Measurements from ENCODE around the gene OR51E1.

Gene OR51E1

DNA sequence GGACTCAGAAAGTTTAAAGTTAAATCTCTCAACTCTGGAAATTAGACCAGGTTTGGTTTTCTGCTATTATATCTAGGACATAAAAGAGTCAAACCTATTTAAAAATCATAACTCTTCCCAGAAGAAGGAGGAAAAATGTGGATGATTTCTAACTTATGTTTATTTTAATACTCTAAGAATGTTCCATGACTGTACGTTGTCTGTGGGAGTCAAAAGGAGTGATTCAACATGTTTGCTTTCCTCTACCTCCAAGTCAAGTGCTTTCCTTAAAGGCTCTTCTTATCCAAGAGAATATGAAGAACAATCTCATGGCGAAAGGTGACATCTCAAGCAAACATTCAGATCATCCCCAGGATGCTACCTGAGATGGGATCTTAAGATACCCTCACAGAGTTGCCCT is 21.6 kb downstream of the OR51E1 start:
- H3K4me3 ChIP-seq (replicated peaks in 1 of 2; ENCODE audit: low read depth in 2 of 2, low read length in 2 of 2), result no peak overlapping the region
- peak in 1 of 2 donors; percentile 30 for DNase-seq (ENCODE audit: low read depth in 2 of 2)
- TF ChIP-seq, protein P1, sequence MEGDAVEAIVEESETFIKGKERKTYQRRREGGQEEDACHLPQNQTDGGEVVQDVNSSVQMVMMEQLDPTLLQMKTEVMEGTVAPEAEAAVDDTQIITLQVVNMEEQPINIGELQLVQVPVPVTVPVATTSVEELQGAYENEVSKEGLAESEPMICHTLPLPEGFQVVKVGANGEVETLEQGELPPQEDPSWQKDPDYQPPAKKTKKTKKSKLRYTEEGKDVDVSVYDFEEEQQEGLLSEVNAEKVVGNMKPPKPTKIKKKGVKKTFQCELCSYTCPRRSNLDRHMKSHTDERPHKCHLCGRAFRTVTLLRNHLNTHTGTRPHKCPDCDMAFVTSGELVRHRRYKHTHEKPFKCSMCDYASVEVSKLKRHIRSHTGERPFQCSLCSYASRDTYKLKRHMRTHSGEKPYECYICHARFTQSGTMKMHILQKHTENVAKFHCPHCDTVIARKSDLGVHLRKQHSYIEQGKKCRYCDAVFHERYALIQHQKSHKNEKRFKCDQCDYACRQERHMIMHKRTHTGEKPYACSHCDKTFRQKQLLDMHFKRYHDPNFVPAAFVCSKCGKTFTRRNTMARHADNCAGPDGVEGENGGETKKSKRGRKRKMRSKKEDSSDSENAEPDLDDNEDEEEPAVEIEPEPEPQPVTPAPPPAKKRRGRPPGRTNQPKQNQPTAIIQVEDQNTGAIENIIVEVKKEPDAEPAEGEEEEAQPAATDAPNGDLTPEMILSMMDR (IDR thresholded peaks at IDR 0.05; ENCODE audit: low read depth, low read length), result no peak

DNA sequence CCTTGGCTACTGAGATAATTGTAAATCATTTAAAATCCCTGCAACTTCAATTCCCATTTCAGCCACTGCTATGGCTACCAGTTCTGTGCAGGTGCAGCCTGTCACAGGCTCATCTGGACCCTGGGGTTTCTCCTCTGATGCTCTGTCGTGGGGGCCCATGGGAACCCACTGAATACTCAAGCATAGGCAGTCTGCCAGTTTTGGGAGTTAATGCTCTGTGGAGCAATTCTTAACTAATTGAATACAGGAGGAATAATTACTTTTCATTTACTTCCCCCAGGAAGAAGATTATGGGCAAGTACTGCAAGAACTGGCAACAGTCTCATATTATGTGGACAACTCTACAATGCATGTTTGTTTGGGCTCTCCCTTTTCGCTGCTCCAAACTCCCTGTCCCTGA is 28.0 kb downstream of the OR51E1 start:
- TF ChIP-seq, protein P1 (IDR thresholded peaks at IDR 0.05; ENCODE audit: low read depth, low read length), result no peak
- H3K4me3 ChIP-seq (replicated peaks in 1 of 2; ENCODE audit: low read depth in 2 of 2, low read length in 2 of 2), result no peak overlapping the region
- no peak for DNase-seq (ENCODE audit: low read depth in 2 of 2)

DNA sequence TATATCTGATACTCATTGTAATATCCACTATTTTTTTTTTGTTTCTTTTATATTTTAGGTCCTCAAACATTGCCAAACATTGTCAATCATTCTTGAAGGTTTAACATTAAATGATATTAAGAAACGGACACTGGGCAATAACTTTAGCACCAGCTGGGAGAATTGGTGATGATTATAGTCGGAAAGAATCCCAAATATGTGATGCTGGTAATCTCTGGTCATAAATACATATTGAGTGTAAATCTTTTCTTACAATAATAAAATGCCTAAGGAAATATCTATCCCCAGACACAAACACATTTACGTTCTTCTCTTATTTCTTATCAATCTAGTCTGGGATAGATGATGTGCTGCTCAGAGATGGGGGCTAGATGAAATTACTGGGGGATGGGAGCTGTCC is 28.7 kb downstream of the OR51E1 start:
- TF ChIP-seq, protein P1 (IDR thresholded peaks at IDR 0.05; ENCODE audit: low read depth, low read length), result no peak
- DNase-seq (ENCODE audit: low read depth in 2 of 2), result peak; percentile 2 to 46
- H3K4me3 ChIP-seq (replicated peaks in 1 of 2; ENCODE audit: low read depth in 2 of 2, low read length in 2 of 2), result no peak overlapping the region

DNA sequence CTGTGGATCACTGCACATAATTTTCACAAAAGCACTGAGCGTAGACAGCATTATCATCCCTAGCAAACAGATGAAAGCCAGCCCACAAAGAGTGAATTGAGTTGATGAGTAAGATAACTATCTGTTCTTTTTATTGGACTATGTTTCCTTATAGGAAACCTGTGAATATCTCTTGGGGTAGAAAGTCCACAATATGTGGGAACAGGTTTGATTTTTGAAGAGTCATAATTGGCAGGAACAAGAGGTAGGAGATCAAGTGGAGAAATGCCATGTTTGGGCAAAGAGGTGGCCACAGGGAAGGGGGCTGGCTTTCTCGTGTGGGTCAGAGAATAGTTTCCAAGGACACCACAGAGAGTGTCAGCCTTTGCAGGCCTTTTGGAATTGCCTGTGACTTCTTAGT is 30.0 kb downstream of the OR51E1 start:
- TF ChIP-seq, protein P1 (IDR thresholded peaks at IDR 0.05; ENCODE audit: low read depth, low read length), result no peak
- no peak for DNase-seq (ENCODE audit: low read depth in 2 of 2)
- H3K4me3 ChIP-seq (replicated peaks in 1 of 2; ENCODE audit: low read depth in 2 of 2, low read length in 2 of 2), result no peak overlapping the region

DNA sequence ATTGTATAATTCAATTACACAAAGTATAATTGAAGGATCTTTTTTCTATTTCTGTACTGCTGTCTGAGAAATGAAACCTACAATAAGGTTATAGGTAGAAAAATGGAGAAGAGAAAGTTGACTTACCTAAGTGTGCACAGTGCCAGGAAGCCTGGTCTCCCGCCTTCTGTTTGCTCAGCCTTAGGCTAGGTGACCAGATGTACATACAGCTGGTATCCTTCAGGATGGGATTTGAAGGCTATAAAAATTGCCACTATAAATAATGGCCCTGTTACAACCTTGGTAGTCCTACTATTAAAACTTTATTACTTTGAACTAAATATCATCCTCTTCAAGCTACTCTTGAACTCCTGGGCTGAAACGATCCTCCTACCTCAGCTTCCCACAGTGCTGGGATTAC is 34.2 kb downstream of the OR51E1 start:
- no peak overlapping the region for H3K4me3 ChIP-seq (replicated peaks in 1 of 2; ENCODE audit: low read depth in 2 of 2, low read length in 2 of 2)
- DNase-seq (ENCODE audit: low read depth in 2 of 2), result no peak
- TF ChIP-seq, protein P1 (IDR thresholded peaks at IDR 0.05; ENCODE audit: low read depth, low read length), result no peak

DNA sequence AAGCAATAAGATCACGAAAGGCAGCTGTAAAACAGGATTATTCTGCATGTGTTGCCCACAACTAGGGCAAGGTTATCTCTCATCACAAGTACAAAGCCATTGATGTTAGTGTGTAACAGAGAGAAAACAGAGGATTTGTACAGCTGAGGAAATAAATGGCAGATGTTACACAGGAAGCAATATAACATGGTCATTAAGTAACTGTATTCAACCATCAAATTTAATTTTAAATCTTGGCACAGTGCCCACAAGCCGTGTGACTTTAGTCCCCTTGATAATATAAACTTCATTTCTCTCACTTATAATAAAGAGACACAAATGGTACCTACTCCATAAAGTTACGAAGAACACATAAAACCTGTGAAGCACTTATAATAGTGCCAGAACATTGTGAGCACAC is 36.6 kb downstream of the OR51E1 start:
- no peak for DNase-seq (ENCODE audit: low read depth in 2 of 2)
- TF ChIP-seq, protein P1 (IDR thresholded peaks at IDR 0.05; ENCODE audit: low read depth, low read length), result no peak
- no peak overlapping the region for H3K4me3 ChIP-seq (replicated peaks in 1 of 2; ENCODE audit: low read depth in 2 of 2, low read length in 2 of 2)
